GM21576 (cell line): ENCODE measurements around the gene APOBR.
"Not testable (repeated sequence)": the region's sequence is repeated elsewhere in the genome, so short reads cannot be mapped to it uniquely, and the experiment has no call there.

Experiments
- ATAC-seq: cut with Tn5 transposase; IDR thresholded peaks from one replicate; pipeline ENCODE4 v1.9.1; 2021; ENCODE audit warnings: mild to moderate bottlenecking, moderate library complexity; ENCODE audit not compliant: unreplicated experiment

The APOBR gene

DNA sequence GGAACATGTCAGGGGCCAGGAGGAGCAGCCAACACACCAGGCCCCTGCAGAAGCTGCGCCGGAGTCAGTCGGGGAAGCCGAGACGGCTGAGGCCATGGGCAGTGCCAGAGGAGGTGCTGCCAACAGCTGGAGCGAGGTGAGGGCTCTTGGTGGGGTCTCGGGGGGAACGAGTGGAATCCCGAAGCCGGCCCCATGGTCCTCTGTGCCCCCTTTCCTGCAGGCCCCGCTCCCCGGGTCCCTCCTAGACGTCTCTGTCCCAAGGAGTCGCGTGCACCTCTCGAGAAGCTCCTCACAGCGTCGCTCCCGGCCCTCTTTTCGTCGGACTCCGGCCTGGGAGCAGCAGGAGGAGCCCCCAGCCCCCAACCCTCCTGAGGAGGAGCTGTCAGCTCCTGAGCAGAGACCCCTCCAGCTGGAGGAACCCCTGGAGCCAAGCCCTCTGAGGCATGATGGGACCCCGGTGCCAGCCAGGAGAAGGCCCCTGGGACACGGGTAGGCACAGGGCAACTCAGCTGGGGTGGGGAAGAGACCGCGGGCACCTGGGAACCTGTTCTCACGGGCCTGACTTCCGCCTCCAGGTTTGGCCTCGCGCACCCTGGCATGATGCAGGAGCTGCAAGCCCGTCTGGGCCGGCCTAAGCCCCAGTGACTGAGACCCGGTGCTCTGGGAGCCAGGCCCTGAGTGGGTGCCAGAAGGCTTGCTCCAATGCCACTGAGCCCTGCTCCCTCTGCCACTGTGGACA lies 3.6 kb downstream of the APOBR start:
- ATAC-seq = no peak

DNA sequence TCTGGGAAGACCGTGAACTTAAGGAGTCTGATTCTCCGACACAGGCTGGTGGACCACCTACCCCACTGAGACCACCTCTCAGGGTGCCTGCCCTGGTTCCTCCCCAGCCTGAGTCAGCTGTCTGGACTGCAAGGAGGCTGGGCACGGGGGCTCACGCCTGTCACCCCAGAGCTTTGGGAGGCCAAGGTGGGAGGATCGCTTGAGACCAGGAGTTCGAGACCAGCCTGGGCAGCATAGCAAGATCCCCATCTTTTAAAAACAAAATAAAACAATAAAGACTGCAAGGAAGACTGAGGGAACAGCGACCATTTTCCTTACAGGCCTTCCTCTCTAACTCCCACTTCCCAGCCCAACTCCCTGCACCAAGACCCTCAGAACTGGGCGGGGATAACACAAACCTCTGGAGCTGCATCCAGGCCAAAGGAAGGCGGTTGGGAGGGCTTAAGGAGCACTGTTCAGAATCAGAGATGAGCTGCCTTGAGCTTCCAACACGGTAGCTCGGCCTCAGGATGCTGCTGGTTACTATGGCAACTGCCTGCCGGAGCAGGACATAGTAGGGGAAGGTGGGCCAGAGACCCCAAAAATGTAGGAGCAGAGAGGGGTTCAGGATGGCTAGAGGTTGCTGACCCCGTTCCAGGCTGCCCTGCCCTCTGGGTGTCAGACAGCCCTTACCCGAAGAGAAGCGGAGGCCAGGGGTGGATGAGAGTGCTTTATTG lies 4.4 kb downstream of the APOBR start:
- no peak for ATAC-seq

DNA sequence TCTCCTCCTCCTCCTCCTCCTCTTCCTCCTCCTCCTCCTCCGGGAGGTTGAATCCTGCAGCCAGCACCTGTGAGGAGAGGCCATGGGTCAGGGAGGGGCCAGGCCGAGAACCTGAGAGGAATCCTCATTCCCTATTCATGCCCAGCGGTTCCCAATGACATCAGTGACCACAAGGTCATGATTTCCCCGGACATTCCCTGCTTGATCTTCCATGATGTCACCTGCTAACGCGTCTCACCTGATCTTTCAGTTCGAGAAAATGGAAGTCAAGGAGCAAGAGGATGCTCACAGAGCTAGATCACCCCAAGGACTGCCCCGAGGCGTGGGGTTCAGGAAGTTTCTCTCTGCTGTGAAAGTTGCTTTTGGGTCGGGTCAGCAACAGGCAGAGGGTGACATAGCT lies 5.4 kb downstream of the APOBR start:
- ATAC-seq = no peak

GRCh38 chr16:28500476-28501180 lies 6.2 kb downstream of the APOBR start:
- ATAC-seq = not testable (repeated sequence)

DNA sequence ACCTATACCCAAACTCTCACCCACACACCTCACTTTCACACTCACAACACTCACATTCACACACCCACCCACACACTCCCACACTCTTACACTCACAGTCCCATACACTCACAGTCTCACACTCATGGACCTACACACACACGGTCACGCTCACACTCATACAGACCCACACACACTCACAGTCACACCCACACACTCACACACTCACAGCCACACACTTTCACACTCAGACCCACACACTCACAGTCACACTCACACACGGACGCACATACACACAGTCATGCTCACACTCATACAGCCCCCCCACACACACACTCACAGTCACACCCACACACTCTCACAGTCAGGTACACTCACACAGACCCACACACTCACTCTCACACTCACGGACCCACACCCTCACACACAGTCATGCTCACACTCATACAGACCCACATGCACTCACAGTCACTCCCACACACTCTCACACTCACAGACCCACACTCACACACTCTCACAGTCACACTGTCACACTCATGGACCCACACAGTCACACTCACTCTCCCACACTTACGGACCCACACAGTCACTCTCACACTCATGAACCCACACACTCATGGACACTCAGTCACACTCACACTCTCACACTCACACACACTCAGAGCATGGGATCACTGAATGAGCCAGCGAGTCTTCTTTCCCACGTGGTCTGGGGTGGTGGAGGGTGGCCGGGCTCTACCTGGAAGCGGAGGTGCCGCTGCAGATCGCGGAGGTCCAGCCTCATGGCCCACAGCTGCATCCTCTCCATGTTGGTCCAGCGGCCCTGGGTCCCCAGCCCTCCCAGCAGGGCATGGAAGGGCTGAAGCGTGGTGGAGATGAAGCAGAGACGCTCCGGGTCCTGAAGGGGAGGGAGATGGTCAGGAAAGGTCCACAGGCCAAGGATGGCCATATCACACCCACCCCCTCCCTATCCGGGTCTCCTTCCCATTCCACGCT lies 7.1 kb downstream of the APOBR start:
- no peak for ATAC-seq

DNA sequence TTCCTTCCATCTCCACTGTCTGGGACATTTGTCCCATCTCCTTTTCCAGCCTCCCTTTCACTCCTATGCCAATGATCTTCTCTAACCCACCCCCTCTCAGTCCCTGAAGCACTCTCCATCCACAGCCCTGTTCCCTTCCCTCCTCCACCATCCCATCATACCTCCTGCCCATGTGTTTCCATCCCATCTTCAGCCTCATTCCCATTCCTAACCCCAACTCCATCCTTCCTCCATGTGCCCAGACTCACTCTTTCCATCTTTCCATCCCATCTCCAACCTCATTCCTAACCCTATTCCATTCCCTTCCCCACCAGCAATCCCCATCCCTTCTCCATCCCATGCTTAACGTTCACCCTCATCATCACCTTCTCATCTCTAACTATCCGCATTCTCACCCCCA lies 7.8 kb downstream of the APOBR start:
- no peak for ATAC-seq

GRCh38 chr16:28503470-28504259 lies 9.2 kb downstream of the APOBR start:
- no peak for ATAC-seq

GRCh38 chr16:28504707-28505404 lies 10.4 kb downstream of the APOBR start:
- ATAC-seq = no peak

GRCh38 chr16:28505489-28506137 lies 11.2 kb downstream of the APOBR start:
- no peak for ATAC-seq

DNA sequence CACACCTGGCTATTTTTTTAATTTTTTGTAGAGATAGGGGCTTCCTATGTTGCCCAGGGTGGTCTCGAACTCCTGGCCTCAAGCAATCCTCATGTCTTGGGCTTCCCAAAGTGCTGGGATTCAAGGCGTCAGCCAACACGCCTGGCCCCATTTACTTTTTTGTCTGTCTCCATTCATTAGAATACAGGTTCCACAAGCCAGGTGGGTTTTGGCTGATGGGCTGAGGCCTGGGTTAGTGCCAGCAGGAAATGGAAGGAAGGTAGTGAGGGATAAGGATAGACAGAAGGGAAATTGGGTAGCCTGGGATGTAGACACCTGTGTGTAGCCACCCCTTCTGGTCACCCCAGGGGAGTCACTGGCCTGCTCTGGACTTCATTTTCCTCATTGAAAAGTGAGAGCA lies 16.6 kb downstream of the APOBR start:
- no peak for ATAC-seq

GRCh38 chr16:28511801-28512789 lies 17.7 kb downstream of the APOBR start:
- ATAC-seq = no peak

DNA sequence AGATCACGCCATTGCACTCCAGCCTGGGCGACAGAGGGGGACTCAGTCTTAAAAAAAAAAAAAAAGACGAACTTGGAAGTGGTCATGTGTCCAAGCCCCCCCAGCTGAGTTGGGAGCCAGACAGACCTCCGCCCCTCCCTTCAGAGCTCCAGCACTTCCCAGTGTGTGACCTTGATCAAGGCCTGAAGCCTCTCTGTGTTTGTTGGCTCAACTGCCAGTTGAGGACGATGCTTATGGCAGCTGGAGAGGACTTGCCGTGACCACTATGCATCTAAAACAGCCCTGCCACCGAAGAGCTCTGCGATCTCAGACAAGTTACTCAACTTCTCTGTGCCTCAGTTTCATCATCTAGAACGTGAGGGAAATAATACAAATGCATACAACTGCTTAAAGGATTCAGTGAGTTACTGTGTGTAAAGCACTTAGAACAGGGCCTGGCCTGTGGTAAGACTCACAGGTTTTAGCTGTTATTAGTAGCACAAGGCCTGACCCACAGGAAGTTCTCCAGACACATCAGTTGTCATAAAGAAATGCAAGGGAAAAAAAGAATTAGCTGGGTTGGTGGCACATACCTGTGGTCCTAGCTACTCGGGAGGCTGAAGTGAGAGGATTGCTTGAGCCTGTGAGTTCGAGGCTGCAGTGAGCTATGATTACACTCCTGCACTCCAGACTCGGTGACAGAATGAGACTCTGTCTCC lies 19.2 kb downstream of the APOBR start:
- no peak for ATAC-seq

DNA sequence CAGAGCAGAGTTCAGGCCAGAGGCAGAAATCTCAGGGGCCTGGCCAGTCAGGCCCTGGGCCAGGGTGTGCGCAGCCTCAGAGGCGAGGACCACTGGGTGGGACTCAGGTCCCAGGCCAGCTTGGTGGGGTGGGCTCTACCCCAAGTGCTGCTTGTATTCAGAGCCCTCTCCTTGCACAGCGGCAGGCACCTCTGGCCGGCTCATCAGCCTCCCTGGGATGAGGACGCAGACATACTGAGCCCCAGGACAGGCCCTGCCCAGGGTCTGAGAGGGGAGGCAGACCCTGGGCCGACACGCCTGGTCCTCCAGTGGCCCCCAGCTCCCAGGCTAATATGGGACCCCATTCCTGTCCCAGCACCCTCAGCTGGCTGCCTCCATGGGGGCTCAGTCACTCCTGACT lies 19.8 kb downstream of the APOBR start:
- ATAC-seq = no peak

DNA sequence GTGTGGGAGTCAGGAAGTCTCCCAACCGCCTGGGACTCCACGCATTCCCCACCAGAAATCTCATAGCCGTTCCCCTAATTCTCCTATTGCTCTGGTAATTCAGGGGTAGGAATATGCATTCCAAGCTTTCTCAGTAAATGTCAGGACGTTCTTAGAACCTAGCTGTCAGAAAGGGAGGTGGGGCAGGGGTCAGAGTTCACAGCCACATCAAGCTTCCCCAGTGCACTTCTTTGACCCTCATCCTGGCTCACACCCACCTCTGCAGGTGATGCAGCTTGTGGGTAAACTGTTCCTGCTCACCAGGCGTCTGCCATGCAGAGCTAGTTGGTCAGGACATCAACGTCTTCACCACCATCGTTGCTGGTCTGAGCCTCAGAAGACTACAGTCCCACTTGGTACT lies 26.2 kb downstream of the APOBR start:
- no peak for ATAC-seq

- ATAC-seq = no peak
Measured at GRCh38 chr16:28521436-28521835, 27.0 kb downstream of the APOBR start.

DNA sequence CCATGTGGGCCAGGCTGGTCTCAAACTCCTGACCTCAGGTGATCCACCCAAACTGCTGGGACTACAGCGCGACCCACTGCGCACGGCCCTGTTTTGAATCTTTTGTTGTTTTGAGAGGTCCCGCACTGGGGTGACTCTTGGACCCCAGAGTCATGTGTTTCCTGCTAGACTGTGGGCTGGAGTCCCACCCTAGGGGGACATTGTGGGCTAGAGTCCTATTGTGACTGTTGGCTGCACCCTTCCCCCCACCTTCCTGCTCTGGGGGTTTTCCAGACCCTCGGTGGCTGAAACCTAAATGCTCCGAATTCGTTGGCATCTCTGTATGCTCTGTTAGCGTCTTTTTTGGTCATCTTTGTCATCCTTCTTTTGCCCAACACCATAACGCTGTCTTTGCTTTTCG lies 28.3 kb downstream of the APOBR start:
- no peak for ATAC-seq

DNA sequence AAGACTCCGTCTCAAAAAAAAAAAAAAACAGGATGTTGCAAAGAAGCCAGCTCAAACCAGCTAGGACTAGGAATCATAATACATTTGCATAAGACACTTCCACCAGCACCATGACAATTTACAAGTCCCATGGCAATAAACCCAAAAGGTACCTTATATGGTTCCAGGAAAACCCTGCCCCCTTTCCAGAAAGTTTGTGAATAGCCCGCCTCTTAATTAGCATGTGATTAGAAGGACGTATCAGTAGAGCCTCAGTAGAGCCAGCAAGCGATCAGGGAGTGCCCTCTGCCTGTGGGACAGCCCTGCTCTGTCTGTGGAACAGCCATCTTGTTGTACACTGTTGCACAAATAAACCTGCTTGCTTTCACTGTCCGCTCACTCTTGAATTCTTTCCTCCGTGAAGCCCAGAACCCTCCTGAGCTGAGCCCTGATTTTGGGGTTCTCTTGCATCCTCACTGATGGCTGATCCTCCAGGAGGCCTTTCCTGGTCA lies 30.3 kb downstream of the APOBR start:
- ATAC-seq = no peak
